ENCODE results near the gene PPP3R1. TPM values are rescaled to one million over a fixed set of nuclear protein-coding genes. Genes with fewer than 3 reads are reported as not detected.

PPP3R1 gene
- total RNA-seq, 4 donors from 2014 or later = 16.9 to 32.3 (median 29.8) TPM

GRCh38 chr2:68272246-68272994 is 20.1 kb upstream of the PPP3R1 start:
- Histone ChIP-seq H3K36me3 (no peaks in the 10 kb centered on the region), H3K27me3 (no peaks in the 10 kb centered on the region), H3K4me3 (no peak overlapping the region), H3K9me3 (no peaks in the 10 kb centered on the region), H3K27ac (no peak overlapping the region), H3K4me1 (peaks cover 0 to 5% of the 10 kb centered on the region in 2 donors)
- TF ChIP-seq POLR2A (IDR thresholded peaks at IDR 0.05) = no peak
- TF ChIP-seq, protein P1, sequence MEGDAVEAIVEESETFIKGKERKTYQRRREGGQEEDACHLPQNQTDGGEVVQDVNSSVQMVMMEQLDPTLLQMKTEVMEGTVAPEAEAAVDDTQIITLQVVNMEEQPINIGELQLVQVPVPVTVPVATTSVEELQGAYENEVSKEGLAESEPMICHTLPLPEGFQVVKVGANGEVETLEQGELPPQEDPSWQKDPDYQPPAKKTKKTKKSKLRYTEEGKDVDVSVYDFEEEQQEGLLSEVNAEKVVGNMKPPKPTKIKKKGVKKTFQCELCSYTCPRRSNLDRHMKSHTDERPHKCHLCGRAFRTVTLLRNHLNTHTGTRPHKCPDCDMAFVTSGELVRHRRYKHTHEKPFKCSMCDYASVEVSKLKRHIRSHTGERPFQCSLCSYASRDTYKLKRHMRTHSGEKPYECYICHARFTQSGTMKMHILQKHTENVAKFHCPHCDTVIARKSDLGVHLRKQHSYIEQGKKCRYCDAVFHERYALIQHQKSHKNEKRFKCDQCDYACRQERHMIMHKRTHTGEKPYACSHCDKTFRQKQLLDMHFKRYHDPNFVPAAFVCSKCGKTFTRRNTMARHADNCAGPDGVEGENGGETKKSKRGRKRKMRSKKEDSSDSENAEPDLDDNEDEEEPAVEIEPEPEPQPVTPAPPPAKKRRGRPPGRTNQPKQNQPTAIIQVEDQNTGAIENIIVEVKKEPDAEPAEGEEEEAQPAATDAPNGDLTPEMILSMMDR (IDR thresholded peaks at IDR 0.05 in 4 of 5, conservative IDR thresholded peaks at IDR 0.05 in 1 of 5) = no peak
- ATAC-seq (no peak), DNase-seq (no peak)
- intact Hi-C loops (cut with DNase I; ENCODE audit: low total_unique reads) = no loop called here
- in situ Hi-C loops (cut with MboI; ENCODE audit: low sequenced_read_pairs in 4 of 4) = no loop called here

DNA sequence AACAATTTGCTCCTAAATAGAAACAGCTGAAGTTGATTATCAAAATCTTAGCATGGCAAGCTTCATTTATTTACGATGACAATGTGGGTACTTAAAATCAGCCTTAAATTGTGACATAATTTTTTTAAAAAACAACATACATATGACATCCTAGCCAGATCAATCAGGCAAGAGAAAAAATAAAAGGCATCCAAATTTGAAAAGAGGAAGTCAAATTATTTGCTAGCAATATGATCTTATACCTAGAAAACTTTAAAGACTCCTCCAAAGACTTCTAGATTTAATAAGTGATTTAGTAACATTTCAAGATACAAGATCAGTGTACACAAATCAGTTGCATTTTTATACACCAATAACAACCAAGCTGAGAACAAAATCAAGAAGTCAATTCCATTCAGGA is 14.3 kb upstream of the PPP3R1 start:
- Histone ChIP-seq H3K36me3 (no peaks in the 10 kb centered on the region), H3K27me3 (no peaks in the 10 kb centered on the region), H3K4me3 (no peak overlapping the region), H3K27ac (no peak overlapping the region), H3K9me3 (no peaks in the 10 kb centered on the region), H3K4me1 (no peaks in the 10 kb centered on the region)
- in situ Hi-C loops (cut with MboI; ENCODE audit: low sequenced_read_pairs in 4 of 4) (no loop called here), intact Hi-C loops (cut with DNase I; ENCODE audit: low total_unique reads) (no loop called here)
- ATAC-seq (no peak), DNase-seq (no peak)
- TF ChIP-seq, protein P1 (IDR thresholded peaks at IDR 0.05 in 4 of 5, conservative IDR thresholded peaks at IDR 0.05 in 1 of 5) = no peak
- TF ChIP-seq POLR2A (IDR thresholded peaks at IDR 0.05) = no peak

DNA sequence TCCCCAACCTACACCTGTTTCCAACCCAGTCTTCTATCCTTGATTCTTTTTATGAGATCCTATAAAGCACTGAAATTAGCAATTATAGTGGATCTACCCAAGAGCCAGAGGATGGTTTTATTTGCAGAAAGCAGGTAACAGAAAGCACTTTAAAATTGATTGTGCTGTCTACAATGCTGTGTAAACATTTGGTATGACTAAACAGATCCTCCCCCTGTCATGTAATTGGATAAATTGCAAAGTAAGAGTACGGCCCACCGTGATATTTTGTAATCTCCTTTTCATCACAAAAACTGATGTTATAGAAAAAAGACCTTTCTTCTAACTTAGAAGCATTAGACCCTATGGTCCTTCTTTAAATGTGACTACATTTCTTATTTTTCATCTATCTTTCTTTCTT is 11.3 kb upstream of the PPP3R1 start:
- DNase-seq (no peak), ATAC-seq (no peak)
- Histone ChIP-seq H3K27me3 (no peaks in the 10 kb centered on the region), H3K4me3 (no peak overlapping the region), H3K4me1 (no peaks in the 10 kb centered on the region), H3K9me3 (no peaks in the 10 kb centered on the region), H3K27ac (no peak overlapping the region), H3K36me3 (no peaks in the 10 kb centered on the region)
- TF ChIP-seq POLR2A (IDR thresholded peaks at IDR 0.05) = no peak
- TF ChIP-seq, protein P1 (IDR thresholded peaks at IDR 0.05 in 4 of 5, conservative IDR thresholded peaks at IDR 0.05 in 1 of 5) = no peak
- in situ Hi-C loops (cut with MboI; ENCODE audit: low sequenced_read_pairs in 4 of 4) (no loop called here), intact Hi-C loops (cut with DNase I; ENCODE audit: low total_unique reads) (no loop called here)

DNA sequence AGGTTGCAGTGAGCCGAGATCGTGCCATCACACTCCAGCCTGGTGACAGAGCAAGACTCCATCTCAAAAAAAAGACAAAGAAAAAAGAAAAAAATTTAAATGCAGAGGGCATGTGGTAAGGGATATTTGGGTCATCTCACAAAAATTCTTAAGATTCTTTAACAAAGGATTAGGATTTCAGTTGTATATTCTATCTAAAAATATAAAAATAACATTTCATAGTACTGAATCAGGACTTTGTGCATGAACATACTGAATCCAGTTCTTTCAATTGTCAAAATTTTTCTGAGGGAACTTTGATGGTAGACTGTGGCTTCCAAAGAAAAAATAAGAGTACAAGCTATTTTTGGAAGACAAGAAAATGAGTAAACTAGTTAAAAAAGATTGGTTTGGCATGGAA is 6.5 kb upstream of the PPP3R1 start:
- no peaks in the 10 kb centered on the region for H3K36me3 ChIP-seq
- no peak overlapping the region for H3K4me3 ChIP-seq
- no peaks in the 10 kb centered on the region for H3K9me3 ChIP-seq
- in situ Hi-C loops (cut with MboI; ENCODE audit: low sequenced_read_pairs in 4 of 4) (no loop called here), intact Hi-C loops (cut with DNase I; ENCODE audit: low total_unique reads) (loop anchor here (10.0 kb wide), 1 partner anchor 1126 kb away; the partner anchor contains the start of gene GFPT1)
- peaks cover 2 to 8% of the 10 kb centered on the region in 2 donors for H3K4me1 ChIP-seq
- DNase-seq (no peak), ATAC-seq (no peak)
- H3K27ac ChIP-seq = no peak overlapping the region
- TF ChIP-seq, protein P1 (IDR thresholded peaks at IDR 0.05 in 4 of 5, conservative IDR thresholded peaks at IDR 0.05 in 1 of 5) = no peak
- TF ChIP-seq POLR2A (IDR thresholded peaks at IDR 0.05) = no peak
- no peaks in the 10 kb centered on the region for H3K27me3 ChIP-seq
